Stimulated activated CD8-positive, alpha-beta memory T cell treated with anti-CD3 and anti-CD28 coated beads, Interleukin-7, amount 100 ng/mL, for 1 hour (primary cell): ENCODE results near the gene NELFA.

Source experiments
- DNase-seq, 2 donors: peaks; one replicate each; pipeline ENCODE4 v3.0.0-alpha.2; 2020; ENCODE audit warnings: low read depth in 2 of 2

NELFA gene

GRCh38 chr4:1982124-1983052, 26.4 kb downstream of the NELFA start:
- no peak for DNase-seq

- DNase-seq, result no peak
Measured at GRCh38 chr4:1981251-1982058, 27.3 kb downstream of the NELFA start.

- no peak for DNase-seq
Measured at GRCh38 chr4:1980561-1981041, 28.2 kb downstream of the NELFA start.

- DNase-seq, result no peak
Measured at GRCh38 chr4:1979477-1980196, 29.1 kb downstream of the NELFA start.

GRCh38 chr4:1978741-1979476, 29.9 kb downstream of the NELFA start:
- no peak for DNase-seq

GRCh38 chr4:1978226-1978625, 30.5 kb downstream of the NELFA start:
- no peak for DNase-seq

- DNase-seq, result no peak
Measured at GRCh38 chr4:1976416-1977352, 32.1 kb downstream of the NELFA start.

- no peak for DNase-seq
Measured at GRCh38 chr4:1975880-1976279, 32.9 kb downstream of the NELFA start.

- DNase-seq, result no peak
Measured at GRCh38 chr4:1975391-1975801, 33.4 kb downstream of the NELFA start.

- DNase-seq, result no peak
Measured at GRCh38 chr4:1974840-1975239, 33.9 kb downstream of the NELFA start.

GRCh38 chr4:1973661-1974060, 35.1 kb downstream of the NELFA start:
- DNase-seq, result no peak

GRCh38 chr4:1973218-1973617, 35.6 kb downstream of the NELFA start:
- no peak for DNase-seq

GRCh38 chr4:1972414-1972813, 36.4 kb downstream of the NELFA start:
- DNase-seq, result no peak

- no peak for DNase-seq
Measured at GRCh38 chr4:1971456-1972200, 37.1 kb downstream of the NELFA start.

GRCh38 chr4:1970926-1971325, 37.8 kb downstream of the NELFA start:
- DNase-seq, result no peak

GRCh38 chr4:1969928-1970723, 38.6 kb downstream of the NELFA start:
- no peak for DNase-seq

GRCh38 chr4:1968686-1969295, 40.0 kb downstream of the NELFA start:
- no peak for DNase-seq

- DNase-seq, result no peak
Measured at GRCh38 chr4:1967512-1968149, 41.1 kb downstream of the NELFA start.
